Dedifferentiated amniotic fluid mesenchymal stem cell (primary cell): ENCODE data around the gene ZDHHC14.
"Not testable (repeated sequence)": the region's sequence is repeated elsewhere in the genome, so short reads cannot be mapped to it uniquely, and the experiment has no call there.

ENCODE experiments used
- DNase-seq: peaks from one replicate; pipeline ENCODE4 v3.0.0-alpha.2; 2016; ENCODE audit errors: extremely low spot score

ZDHHC14 gene

DNA sequence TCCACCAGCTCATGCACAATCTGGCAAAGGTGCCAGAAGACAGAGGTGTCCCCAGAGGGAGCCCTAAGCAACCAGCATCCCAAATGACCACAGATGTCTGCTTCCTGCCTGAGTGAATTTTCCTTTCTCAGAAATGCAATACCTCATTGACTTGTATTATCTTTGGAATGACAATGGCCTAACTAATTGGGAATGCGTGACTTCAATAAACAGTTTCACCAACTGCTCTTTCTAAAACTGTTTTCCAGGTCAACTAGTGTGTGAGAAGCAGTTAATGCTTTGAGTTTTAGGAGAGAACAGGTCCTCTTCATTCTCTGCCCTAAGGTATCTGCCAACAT, 333.1 kb downstream of the ZDHHC14 start:
- peak; percentile 95 for DNase-seq

DNA sequence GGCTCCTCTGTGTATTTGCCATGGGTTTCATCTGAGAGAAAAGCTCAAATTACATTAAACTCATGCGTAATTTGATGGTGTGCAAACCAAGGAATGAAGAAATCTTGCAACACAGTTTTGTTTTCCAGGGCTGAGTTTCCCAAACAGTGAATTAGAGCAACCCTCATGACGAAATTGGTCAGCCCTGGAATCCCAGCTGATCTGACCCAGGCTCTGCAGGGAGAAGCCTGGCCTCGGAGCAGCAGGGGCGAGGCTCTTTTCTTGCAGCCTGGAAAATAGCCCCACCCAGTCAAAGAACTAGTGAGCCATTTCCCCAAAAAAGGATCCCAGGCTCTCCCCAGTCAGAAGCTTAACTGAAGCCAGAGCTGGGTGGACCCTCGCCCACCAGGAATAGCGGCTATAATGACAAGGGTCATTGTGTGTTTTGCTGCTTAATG, 334.8 kb downstream of the ZDHHC14 start:
- peak; percentile 99 for DNase-seq

DNA sequence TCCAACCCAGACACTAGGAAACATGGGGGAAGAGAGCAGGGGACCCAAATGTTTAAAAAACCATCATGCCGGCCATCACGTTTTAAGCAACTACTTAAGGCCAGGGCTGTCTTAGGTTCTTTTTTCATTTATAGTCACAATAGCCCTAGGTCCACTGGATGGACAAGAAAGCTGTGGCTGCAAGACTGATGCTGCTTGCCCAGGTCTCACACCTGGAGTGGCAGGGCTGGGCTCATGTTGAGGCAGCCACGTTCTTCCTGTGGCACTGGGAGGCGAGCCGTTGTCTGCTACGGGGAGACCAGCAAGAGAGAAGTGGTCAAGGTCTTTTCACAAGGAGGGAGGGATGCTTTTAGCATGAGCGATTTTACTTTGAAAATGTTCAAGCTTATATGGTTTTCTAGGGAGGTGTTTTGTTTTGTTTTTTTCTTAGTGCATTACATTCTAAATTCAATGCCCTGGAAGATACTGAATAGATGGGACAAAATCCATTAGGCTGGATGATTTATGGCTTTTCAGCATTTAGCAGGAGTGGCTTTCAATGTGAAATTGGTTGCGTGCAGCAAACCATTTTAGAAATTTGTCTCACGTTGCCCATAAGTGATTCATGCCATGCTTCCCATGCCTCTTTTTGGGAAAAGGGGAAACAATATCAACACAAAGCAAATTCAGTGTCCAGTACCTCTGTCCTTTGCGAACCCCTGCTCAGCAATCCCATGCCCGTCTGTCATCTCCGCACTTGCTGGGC, 335.4 kb downstream of the ZDHHC14 start:
- DNase-seq = no peak

DNA sequence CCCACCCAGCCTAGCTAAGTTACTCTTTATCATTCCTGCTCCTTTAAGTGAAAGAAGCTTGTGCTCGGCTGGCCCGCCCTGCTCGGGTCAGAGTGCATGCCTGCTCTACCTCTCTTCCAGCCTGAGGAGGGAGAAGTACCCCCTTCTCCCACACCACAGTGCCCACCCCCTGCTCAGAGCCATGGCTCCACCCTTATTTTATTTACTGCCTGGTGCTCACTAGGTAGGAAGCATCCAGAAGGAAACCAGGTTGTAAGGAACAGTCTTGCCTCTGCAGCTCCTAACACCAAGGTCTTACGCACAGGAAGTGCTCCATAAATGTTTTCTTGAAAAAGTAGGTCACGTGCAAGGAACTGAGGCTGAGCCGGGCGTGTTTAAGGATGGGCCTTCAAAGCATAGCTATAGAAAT, 336.4 kb downstream of the ZDHHC14 start:
- DNase-seq = no peak

DNA sequence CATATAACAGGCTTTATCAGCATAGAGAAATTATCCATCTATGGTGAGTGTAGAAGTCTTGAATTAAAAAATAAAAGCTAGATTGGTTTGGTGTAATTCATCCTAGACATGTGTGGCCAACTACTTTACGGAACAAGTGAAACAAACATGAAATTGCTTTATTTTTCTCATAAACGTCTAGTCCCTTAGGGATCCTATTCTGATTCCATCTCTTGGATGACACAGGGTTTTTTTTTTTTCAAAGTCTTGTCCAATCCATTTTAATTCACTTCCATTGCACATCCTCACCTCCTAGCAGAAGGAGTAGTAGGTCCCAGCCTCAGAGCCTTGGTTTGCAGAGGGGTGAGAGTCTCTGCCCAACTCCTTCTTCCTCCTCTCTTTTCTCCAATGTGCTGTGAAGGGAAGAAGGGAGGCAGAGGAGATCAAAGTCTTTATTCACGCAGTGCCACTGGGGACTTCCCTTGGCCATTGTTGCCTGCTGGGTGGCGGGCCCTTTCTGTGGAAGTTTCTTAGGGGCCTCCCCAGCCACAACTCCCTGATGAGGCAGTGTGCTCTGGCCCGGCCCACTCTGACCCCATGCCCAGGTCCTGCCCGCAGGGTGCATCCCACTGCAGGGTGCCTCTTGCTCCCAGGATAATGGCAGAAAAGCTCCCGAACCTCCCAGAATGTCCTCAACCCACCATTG, 337.7 kb downstream of the ZDHHC14 start:
- no peak for DNase-seq

DNA sequence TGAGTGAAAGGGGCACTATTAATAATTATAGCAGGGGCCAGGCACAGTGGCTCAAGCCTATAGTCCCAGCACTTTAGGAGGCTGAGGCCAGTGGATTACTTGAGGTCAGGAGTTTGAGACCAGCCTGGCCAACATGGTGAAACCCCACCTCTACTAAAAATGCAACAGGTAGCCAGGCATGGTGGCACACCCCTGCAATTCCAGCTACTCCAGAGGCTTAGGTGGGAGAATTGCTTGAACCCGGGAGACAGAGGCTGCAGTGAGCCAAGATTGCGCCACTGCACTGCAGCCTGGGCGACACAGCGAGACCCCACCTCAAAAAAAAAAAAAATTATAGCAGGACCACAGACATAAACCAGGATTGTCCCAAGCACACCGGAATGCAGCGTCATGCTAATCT, 340.0 kb downstream of the ZDHHC14 start:
- not testable (repeated sequence) for DNase-seq

DNA sequence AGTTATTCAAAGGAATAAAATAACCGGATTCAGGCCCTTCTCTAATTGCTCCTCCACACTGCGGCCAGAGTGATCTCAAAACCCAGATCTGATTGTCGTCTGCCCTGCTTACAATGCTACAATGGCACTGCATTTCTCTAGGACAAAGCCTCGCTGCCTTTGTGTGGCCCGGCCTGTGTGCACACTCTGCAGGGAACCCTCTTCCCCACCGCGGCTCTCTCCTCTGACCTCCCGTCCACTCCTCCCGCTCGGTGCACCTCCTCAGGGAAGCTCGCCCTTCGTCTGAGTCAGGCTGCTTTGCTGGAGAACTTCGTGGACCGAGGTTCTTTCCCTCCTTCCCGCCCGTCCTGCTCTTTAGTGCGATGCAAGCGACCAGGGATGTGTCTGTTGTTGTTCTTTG, 340.4 kb downstream of the ZDHHC14 start:
- no peak for DNase-seq

DNA sequence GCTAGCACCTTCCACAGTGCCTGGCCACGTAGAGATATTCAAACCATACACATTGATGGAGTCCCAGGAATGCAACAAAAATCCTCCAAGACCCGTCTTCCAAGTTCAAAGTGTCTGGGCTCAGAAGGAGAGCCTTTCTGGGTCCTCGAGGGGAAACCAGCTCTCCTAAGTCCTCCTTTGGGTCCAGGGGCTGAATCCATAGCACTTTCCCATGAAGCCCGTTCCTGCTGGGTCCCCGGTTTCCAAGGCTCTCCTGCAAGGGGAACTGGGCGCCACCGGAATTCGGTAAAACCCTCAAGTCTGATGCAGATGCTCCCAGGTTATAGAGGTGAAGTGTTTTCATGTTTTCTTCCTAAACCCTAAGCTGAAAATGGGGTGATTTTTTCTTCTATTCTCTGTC, 340.8 kb downstream of the ZDHHC14 start:
- no peak for DNase-seq

DNA sequence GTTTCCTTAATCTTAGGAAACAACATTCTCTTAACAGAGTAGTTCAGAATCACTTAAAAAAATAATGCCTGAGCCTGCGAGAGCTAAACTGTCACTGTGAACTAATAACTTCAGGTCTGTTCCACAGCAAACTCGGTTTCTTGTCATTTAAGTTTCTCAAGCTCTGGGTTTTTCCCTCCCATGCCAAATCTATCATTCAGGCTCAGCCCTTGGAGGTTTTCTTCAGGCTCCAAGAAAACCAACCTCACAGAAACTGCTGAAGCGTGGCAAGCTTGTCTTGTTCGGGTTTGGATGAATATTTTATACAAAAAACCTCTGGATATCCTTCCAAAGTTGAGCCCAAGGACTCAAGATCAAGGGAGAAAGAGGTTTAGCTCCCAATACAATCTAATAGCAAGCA, 342.4 kb downstream of the ZDHHC14 start:
- DNase-seq = no peak

DNA sequence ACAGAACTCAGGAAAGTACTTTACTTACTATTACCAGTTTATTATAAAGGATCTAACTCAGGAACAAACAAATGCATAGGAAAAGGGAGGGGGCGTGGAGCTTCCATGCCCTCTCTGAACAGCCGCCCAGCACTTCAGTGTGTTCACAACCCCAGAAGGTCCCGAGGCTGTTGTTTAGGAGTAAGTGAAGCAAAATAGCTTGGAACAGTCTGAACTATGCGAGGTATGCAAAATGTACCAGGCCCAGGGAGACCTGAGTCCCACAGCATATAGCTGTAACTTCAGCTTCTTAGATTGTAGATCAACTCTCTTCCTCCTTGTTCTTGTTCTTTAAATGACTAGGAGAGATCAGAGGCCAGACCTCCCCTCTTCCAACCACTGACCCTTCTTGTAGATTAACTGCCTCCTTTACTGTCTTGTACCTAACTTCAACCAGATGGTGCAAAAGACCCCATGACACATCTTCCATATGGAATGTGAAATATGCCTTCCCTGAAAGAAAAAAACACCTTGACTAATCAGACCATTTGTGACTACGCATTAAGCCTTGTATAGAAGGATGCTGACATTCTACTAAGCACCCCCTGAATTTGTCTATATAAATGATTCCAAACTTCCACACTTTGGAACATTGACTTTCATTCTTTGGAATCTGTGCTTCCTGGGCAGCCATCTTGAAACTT, 343.3 kb downstream of the ZDHHC14 start:
- DNase-seq = no peak

DNA sequence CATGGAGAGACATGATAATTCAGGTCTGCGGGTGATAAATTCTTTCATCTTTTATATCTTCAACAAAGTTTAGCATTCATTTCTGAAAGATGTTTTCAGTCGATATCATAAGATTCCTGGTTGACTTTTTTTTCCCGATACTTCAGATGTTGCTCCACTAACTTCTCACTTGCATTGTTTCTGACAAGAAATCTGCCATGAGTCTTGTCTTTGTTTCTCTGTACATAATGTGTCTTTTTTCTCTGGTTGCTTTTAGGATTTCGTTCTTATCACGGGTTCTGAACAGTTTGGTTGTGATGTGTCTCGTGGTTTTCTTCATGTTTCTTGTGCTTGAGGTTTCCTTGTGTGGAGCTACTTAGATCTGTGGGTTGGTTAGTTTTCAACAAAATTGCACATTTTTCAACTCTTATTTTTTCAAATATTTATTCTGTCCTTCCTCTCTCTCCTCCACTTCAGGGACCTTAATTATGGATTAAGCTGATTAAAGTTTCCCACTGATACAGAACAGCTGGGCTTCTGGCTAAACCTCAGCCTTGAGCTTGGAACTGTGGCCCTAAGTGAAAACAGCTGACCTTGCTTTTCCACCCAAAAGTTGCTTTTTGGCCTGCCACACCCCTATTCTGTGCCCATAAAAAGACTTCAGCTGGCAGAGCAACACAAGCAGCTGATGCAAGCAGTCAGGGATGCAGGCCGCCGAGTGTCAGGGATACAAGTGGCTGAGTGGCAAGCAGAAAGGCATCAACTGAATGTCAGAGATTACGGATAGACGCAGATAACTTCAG, 344.2 kb downstream of the ZDHHC14 start:
- DNase-seq = no peak

DNA sequence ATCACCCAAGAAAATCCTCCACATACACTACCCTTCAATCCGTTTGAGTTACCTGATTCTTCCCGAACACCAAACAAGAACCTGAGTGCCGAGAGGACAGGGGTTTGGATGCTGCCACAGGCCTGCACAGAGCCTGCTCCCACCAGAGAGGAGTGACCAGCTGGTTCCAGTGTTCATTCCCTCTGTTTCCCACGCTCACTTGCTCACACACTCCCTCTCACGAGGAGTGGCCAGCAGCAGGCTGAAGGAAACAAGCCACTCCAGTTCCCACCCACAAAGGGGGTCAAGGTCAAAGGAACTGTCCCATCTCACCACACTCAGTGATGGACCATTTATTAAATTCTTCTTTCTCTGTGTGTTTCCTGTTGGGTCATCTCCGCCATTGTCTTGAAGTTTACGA, 344.8 kb downstream of the ZDHHC14 start:
- DNase-seq = no peak

DNA sequence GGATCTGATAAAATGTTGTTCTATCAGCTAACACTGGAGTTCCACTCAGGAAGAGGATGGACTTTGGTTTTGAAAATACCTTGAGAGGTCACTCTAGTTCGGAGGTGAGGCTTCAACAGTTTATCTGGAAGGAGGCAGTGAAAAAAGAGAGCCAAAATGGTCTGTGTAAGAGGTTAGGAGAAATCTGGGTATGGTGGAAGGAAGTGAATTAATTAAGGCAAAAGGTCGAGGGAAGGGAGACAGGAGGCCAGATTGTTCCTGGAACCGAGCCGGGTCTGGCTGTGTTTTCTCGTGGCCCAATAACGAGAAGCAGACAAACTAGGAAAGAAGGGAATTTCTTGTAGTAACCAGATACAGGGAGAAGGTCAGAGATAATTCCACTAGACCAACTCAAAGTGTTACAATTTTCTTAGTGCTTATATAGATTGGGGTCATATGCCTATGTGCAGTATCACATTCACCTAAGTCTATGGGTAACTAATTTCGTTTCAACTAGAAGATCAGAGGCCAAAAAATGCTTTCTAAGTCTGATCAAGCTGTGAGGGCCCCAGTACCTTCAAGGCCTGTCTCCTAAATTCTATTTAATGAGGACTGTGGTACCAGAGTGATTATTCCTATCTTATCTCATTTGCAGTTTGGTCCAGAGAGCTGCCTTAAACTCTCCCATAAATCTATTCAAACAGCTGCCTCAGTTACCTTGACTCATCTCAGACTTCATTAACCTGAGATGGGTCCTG, 346.1 kb downstream of the ZDHHC14 start:
- DNase-seq = no peak
